T-helper 2 cell treated with Interferon-gamma antibody and Interleukin-4, amounts not matched to agents 5 μg/mL and 100 μg/mL, for 36 hours (primary cell): ENCODE results near the gene SEMA3C.

Experiments
- DNase-seq: peaks from one replicate; pipeline ENCODE4 v3.0.0; 2021; ENCODE audit warnings: low spot score
- H3K27ac Mint-ChIP-seq: one replicate; pipeline ENCODE4 v1.8.0; 2021; ENCODE audit warnings: mild to moderate bottlenecking, mixed read lengths
- H3K27me3 Mint-ChIP-seq: one replicate; pipeline ENCODE4 v1.8.0; 2021; ENCODE audit warnings: low read depth, mixed read lengths
- H3K36me3 Mint-ChIP-seq: one replicate; pipeline ENCODE4 v1.8.0; 2021; ENCODE audit warnings: low read depth, mixed read lengths
- H3K4me1 Mint-ChIP-seq: one replicate; pipeline ENCODE4 v1.8.0; 2021; ENCODE audit warnings: low read depth, mixed read lengths
- H3K4me3 Mint-ChIP-seq: one replicate; pipeline ENCODE4 v1.8.0; 2022; ENCODE audit warnings: mild to moderate bottlenecking, moderate library complexity, mixed read lengths
- H3K9me3 Mint-ChIP-seq: one replicate; pipeline ENCODE4 v1.8.0; 2021; ENCODE audit warnings: mixed read lengths

The SEMA3C gene

GRCh38 chr7:80736371-80737125, 182.3 kb downstream of the SEMA3C start:
- Mint-ChIP-seq H3K4me3 (no peak overlapping the region), H3K27me3 (no peaks in the 10 kb centered on the region), H3K27ac (no peak overlapping the region), H3K36me3 (no peaks in the 10 kb centered on the region), H3K4me1 (no peaks in the 10 kb centered on the region), H3K9me3 (peaks cover 4% of the 10 kb centered on the region)
- DNase-seq = no peak

DNA sequence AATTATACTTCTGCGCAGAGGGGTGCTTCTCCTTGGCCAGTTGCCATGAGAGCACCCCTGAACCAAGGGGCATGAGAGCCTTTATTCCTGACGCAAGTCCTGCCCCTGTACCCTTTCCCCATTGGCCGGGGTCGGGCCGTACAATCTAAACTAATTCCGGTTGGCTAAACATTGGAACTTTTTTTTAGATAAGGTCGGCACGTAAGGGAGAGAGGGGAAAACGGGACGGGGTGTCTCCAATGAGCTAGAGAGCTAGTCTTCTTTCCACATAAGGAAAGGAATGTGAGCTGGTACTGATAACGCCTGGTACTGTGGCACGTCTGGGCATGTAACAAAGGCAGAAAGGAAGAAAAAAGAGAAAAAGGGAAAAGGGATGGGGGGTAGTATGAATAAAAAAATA, 183.5 kb downstream of the SEMA3C start:
- H3K4me3 Mint-ChIP-seq = no peak overlapping the region
- H3K27me3 Mint-ChIP-seq = no peaks in the 10 kb centered on the region
- H3K27ac Mint-ChIP-seq = no peak overlapping the region
- H3K4me1 Mint-ChIP-seq = no peaks in the 10 kb centered on the region
- DNase-seq = no peak
- H3K36me3 Mint-ChIP-seq = no peaks in the 10 kb centered on the region
- peaks cover 4% of the 10 kb centered on the region for H3K9me3 Mint-ChIP-seq

DNA sequence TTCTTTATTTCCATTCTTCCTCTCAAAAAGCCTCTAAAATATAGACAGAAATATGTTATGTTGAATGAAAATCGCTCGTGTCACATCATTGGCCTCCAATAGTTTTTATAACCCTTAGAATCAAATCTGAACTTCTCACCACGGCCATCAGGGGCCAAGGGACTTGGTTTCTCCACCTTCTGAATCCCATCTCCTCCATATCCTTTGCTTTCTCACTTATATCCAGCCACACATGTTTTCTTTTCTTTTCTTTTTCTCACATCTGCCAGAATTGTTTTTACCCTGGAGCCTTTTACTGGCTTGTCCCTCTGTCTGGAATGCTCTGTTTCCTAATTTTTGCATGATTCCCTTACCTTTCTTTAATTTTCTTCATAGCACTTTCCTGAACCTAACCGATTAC, 184.8 kb downstream of the SEMA3C start:
- Mint-ChIP-seq H3K27ac (no peak overlapping the region), H3K36me3 (no peaks in the 10 kb centered on the region), H3K27me3 (no peaks in the 10 kb centered on the region), H3K4me3 (no peak overlapping the region), H3K9me3 (peaks cover 4% of the 10 kb centered on the region), H3K4me1 (no peaks in the 10 kb centered on the region)
- DNase-seq = no peak

GRCh38 chr7:80733333-80733915, 185.4 kb downstream of the SEMA3C start:
- Mint-ChIP-seq H3K4me1 (no peaks in the 10 kb centered on the region), H3K36me3 (no peaks in the 10 kb centered on the region), H3K27me3 (no peaks in the 10 kb centered on the region), H3K9me3 (peaks cover 4% of the 10 kb centered on the region), H3K27ac (no peak overlapping the region), H3K4me3 (no peak overlapping the region)
- no peak for DNase-seq

GRCh38 chr7:80732630-80733029, 186.2 kb downstream of the SEMA3C start:
- no peaks in the 10 kb centered on the region for H3K36me3 Mint-ChIP-seq

GRCh38 chr7:80731281-80731680, 187.6 kb downstream of the SEMA3C start:
- Mint-ChIP-seq H3K4me1 (no peaks in the 10 kb centered on the region), H3K9me3 (peaks cover 4% of the 10 kb centered on the region), H3K36me3 (no peaks in the 10 kb centered on the region), H3K4me3 (no peak overlapping the region), H3K27me3 (no peaks in the 10 kb centered on the region), H3K27ac (no peak overlapping the region)
- DNase-seq = no peak

More at GRCh38 chr7:80732630-80733029, 186.2 kb downstream of the SEMA3C start:
- DNase-seq = no peak
- no peak overlapping the region for H3K4me3 Mint-ChIP-seq
- peaks cover 4% of the 10 kb centered on the region for H3K9me3 Mint-ChIP-seq
- H3K4me1 Mint-ChIP-seq = no peaks in the 10 kb centered on the region
- no peaks in the 10 kb centered on the region for H3K27me3 Mint-ChIP-seq
- no peak overlapping the region for H3K27ac Mint-ChIP-seq

- Mint-ChIP-seq H3K9me3 (peaks cover 1% of the 10 kb centered on the region), H3K27me3 (no peaks in the 10 kb centered on the region), H3K36me3 (no peaks in the 10 kb centered on the region), H3K4me3 (no peak overlapping the region), H3K4me1 (no peaks in the 10 kb centered on the region), H3K27ac (no peak overlapping the region)
- no peak for DNase-seq
Observed at GRCh38 chr7:80729591-80730320, 189.1 kb downstream of the SEMA3C start.

GRCh38 chr7:80726666-80727065, 192.2 kb downstream of the SEMA3C start:
- no peak for DNase-seq
- no peaks in the 10 kb centered on the region for H3K27me3 Mint-ChIP-seq
- no peaks in the 10 kb centered on the region for H3K36me3 Mint-ChIP-seq
- no peaks in the 10 kb centered on the region for H3K4me1 Mint-ChIP-seq
- H3K27ac Mint-ChIP-seq = no peak overlapping the region
- H3K4me3 Mint-ChIP-seq = no peak overlapping the region
- H3K9me3 Mint-ChIP-seq = no peaks in the 10 kb centered on the region

DNA sequence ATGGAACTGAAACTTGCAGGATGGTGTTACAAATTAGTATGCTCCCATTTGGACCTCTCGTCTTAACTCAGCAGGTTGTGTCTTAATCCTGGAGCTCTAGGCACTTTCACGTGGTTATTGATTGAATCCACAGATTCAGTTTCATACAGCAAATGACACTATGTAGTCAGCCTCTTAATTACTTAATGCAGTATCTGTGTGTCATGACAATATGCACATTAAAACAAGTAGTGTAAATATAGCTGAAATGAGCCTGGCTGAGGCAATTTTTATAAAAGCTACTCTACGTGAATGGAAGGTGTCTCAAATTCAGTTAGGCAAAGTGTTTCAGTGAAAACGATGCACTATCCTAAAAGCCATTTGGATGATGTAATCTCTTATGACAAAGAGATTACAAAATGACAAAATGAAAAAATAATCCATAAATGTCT, 193.7 kb downstream of the SEMA3C start:
- DNase-seq = no peak
- H3K36me3 Mint-ChIP-seq = no peaks in the 10 kb centered on the region
- H3K27ac Mint-ChIP-seq = no peak overlapping the region
- no peaks in the 10 kb centered on the region for H3K27me3 Mint-ChIP-seq
- no peaks in the 10 kb centered on the region for H3K9me3 Mint-ChIP-seq
- H3K4me1 Mint-ChIP-seq = no peaks in the 10 kb centered on the region
- no peak overlapping the region for H3K4me3 Mint-ChIP-seq

DNA sequence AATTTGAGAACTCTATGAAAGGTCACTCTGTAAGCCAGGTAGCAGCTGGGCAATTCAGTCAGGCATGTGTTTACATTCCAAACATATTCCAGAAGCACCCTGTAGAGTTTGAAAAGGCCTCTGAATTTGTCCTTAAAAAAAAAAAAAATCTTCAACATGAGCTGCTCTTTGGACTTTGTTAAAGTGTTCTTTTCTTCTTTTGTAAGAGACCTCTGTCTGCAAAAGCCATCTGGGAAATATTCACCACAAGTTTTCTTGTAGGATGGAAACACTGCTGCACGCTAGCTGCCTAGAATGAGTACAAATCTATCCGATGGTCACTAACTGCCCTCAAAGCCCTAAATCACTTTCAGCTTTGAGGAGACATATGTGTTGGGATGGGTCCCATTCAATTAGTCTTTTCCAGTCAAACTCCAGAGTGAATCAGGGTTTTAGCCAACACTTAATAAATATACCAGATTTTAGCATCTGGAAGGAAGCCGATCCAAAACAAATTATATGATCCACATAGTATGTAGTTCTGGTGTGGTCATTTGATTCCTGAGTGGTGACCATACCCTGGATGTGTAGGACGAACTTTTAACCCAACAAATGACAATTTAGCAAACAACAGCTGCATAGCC, 194.5 kb downstream of the SEMA3C start:
- DNase-seq = no peak
- H3K36me3 Mint-ChIP-seq = no peaks in the 10 kb centered on the region
- no peak overlapping the region for H3K4me3 Mint-ChIP-seq
- H3K9me3 Mint-ChIP-seq = no peaks in the 10 kb centered on the region
- no peaks in the 10 kb centered on the region for H3K27me3 Mint-ChIP-seq
- H3K4me1 Mint-ChIP-seq = no peaks in the 10 kb centered on the region
- no peak overlapping the region for H3K27ac Mint-ChIP-seq

DNA sequence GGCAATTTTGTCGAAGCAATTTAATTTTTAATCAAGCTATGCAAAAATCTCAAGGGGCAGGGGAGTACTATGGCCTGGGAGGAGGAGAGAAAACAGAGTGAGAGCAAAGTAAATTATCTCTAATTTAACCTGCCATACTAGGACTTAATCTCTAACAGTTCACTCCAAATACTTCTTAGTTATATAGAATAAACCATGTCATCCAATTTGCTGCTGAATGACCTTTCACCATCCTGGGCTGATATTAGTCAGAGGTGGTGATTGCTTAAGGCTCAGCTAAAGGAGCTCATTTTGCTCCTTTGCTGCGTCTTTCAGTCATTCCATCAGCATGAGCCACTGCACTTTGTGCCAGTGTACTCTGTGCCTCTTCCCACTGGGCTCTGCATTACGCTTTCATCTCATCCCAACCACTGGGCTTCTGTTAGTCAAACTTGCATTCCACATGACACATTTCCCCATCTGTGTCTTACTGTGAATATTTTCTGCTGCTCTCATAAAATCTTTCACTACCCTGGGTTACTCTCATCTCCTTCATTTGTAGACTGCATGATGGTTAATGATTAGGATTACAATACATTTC, 196.1 kb downstream of the SEMA3C start:
- DNase-seq = no peak
- Mint-ChIP-seq H3K27me3 (no peaks in the 10 kb centered on the region), H3K36me3 (no peaks in the 10 kb centered on the region), H3K9me3 (no peaks in the 10 kb centered on the region), H3K4me1 (no peaks in the 10 kb centered on the region), H3K27ac (no peak overlapping the region), H3K4me3 (no peak overlapping the region)

- H3K4me3 Mint-ChIP-seq = no peak overlapping the region
- no peaks in the 10 kb centered on the region for H3K4me1 Mint-ChIP-seq
- no peak for DNase-seq
- no peaks in the 10 kb centered on the region for H3K27me3 Mint-ChIP-seq
- no peaks in the 10 kb centered on the region for H3K36me3 Mint-ChIP-seq
- H3K27ac Mint-ChIP-seq = no peak overlapping the region
- H3K9me3 Mint-ChIP-seq = no peaks in the 10 kb centered on the region
Observed at GRCh38 chr7:80721883-80722615, 196.8 kb downstream of the SEMA3C start.

- no peak for DNase-seq
- H3K4me3 Mint-ChIP-seq = no peak overlapping the region
- no peaks in the 10 kb centered on the region for H3K36me3 Mint-ChIP-seq
- no peaks in the 10 kb centered on the region for H3K27me3 Mint-ChIP-seq
- H3K9me3 Mint-ChIP-seq = no peaks in the 10 kb centered on the region
- no peaks in the 10 kb centered on the region for H3K4me1 Mint-ChIP-seq
- no peak overlapping the region for H3K27ac Mint-ChIP-seq
Observed at GRCh38 chr7:80720146-80720545, 198.7 kb downstream of the SEMA3C start.
